Measurements from ENCODE around the gene FUT3.

GRCh38 chr19:5827891-5828660, 23.2 kb downstream of the FUT3 start:
- TF ChIP-seq SIN3A (IDR thresholded peaks at IDR 0.05; ENCODE audit: borderline replicate concordance, insufficient read depth, low read length): no peak
- no peak for TF ChIP-seq POLR2AphosphoS5 (IDR thresholded peaks at IDR 0.05; ENCODE audit: low read depth, low read length)
- TF ChIP-seq TAF1 (IDR thresholded peaks at IDR 0.05; ENCODE audit: borderline replicate concordance, insufficient read depth, low read length): no peak

Measured in PFSK-1 (cell line).